HG03108 (cell line): ENCODE data around the gene TBRG1.
"Not testable (repeated sequence)": the region's sequence is repeated elsewhere in the genome, so short reads cannot be mapped to it uniquely, and the experiment has no call there.

Source experiments
- ATAC-seq: cut with Tn5 transposase; IDR thresholded peaks from one replicate; pipeline ENCODE4 v1.9.1; 2021; ENCODE audit warnings: moderate library complexity; ENCODE audit not compliant: unreplicated experiment

TBRG1 gene

DNA sequence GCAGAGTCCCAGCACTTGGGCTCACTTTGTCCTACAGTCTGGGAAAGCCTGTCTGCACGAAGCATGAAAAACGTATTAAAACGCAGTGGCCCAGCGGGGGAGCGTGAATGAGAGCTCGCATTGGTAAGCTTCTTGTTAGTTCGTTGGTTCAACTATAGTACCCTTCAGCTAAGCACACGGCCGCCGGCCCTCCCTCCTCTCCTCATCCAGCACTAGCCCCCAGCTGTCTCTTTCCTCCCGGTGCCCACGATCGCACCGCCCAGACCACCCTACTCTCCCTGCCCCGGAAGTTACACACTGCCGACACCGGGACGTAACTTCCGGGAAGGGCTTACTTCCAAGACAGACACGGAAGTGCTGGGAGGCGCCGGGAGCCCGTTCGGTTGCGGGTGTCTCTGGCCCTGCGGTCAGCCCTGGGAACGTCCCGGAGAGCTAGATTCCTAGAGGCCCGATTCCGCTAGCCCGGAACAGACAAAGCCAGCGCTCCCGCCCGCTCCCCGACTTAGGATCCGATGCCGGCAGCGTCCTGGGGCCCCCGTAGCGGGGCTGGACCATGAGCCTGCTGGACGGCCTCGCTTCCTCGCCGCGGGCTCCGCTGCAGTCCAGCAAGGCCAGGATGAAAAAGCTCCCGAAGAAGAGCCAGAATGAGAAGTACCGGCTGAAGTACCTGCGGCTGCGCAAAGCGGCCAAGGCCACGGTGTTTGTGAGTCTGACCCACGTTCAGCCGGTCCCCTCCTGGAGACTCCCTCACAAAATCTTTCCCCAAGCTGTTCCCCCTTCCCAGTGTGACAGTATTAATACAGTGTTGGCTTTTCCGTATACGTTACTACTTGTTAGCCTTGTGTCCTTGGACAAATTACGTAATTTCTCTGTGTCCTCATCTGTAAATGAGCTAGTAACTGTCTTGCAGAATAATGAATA lies at the start of gene TBRG1:
TSS of gene TBRG1 (plus strand) at position 334 of the 921 bp plus-strand sequence. CDS start at position 554, 220 bp downstream.
- ATAC-seq: peak; percentile 99

- ATAC-seq: no peak
These were observed 44.8 kb upstream of the TBRG1 start for GRCh38 chr11:124577716-124578427.

GRCh38 chr11:124578761-124579160 lies 43.9 kb upstream of the TBRG1 start:
- no peak for ATAC-seq

DNA sequence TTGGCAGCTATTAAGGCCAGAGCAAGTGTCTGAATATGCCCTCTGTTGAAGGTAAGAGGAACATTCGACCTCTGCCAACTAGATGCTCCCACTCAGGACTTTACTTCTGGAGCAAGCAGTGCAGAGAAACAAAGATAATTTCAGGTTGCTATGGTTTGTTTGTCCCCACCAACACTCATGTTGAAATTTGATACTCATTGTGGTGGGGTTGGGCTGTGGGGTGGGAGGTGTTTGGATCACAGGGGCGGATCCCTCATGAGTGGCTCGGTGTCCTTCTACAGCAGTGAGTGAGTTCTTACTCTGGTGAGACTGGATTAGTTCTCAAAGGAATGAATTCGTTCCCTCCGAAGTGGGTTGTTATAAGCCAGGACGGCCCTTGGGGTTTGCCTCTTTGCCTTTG lies 40.8 kb upstream of the TBRG1 start:
- ATAC-seq: no peak

- no peak for ATAC-seq
These were observed 40.1 kb upstream of the TBRG1 start for GRCh38 chr11:124582565-124582964.

DNA sequence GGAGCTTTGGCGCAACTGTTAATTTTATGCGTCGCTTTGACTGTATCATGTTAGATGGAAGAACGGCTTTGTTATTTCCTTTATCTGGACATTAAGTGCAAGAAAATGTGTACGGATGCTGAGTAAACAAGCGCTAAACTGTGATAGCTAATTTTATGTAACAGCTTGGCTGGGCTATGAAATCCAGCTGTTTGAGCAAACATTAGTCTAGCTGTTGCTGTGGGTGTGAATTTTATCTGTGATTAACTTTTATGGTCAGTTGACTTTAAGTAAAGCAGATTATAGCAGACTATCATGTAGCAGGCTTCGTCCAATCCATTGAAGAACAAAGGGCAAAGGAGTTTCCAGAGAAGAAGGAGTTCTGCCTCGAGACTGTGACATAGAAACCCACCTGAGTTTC lies 38.9 kb upstream of the TBRG1 start:
- no peak for ATAC-seq

- ATAC-seq: no peak
These were observed 37.8 kb upstream of the TBRG1 start for GRCh38 chr11:124584681-124585372.

- no peak for ATAC-seq
These were observed 36.3 kb upstream of the TBRG1 start for GRCh38 chr11:124586238-124586860.

DNA sequence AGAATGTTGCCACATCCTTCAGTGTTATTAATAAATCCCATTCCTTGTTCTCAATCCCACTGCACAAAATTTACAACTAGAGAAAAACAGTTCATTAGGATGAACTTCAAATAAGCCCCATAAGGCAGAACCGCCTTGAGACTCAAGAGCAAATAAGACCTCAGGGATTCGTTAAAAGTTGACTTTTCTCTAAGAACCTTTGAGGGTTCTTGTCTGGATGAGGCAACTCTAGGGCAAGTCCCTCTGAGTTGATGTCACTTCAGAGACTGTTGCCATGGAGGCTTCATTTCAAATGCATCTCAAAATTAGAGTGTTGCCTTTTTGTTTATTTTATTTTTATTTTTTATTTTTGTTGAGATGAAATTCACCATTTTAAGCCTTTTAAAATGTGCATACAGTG lies 31.2 kb upstream of the TBRG1 start:
- no peak for ATAC-seq

GRCh38 chr11:124592627-124593026 lies 30.0 kb upstream of the TBRG1 start:
- no peak for ATAC-seq

DNA sequence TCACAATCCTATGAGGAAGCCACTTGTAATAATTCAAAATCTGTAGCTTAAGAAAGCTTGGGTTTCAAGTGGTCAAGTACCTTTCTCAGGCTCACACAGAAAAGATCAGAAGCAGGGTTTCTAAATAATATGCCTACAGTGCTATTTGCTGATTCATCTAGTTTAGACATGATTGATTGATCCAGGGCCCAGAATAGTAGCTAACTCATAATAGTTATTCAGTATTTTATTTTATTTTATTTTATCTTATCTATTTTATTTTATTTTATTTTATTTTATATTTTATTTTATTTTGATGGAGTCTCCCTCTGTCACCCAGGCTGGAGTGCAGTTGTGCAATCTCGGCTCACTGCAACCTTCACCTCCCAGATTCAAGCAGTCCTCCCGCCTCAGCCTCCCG lies 27.4 kb upstream of the TBRG1 start:
- no peak for ATAC-seq

DNA sequence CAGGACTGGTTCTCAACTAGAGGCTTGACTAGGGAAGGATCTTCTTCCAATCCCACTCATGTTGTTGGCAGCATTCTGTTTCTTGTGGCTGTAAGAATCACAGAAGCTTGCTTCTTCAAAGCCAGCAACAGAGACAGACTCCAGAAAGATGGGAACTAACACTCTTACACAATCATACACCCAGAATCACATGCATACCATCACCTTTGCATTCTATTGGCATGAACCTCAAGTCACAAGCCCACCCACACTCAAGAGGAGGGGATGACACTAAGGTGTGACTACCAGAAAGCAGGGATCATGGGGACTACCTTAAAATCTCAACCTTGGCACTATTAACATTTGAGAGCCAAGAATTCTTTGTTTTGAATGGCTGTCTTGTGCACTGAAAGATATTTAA lies 25.0 kb upstream of the TBRG1 start:
- ATAC-seq: no peak

DNA sequence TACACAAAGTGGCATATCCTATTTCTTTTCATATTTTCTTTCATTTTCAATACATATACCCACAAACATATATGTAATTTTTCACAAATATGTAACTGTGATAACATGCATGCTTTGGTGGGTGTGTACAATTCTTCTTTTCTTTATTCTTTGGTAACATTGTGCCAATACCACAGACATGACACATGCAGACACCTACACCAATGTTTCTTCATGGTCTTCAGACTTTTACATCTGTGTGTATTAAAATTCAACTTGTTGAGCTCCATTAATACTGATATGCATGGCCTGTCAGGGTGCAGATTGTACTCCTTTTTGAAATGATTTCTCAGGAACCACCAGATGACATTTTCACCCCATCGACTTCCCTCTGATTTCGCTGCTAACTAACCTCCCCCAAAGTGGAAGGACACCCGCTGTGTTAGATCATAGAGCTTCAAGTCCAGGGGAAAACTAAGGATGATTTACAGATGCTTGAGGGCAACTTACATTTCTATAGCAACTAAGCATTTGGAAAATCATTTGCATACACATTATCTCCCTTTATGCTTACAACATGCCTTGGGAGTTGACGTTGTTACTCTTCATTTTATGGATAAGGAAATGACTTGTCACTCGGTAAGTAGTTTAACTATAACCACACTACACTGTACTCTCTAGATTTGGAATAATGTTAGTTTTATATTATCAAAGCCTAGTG lies 21.9 kb upstream of the TBRG1 start:
- ATAC-seq: no peak

GRCh38 chr11:124602193-124602592 lies 20.5 kb upstream of the TBRG1 start:
- no peak for ATAC-seq

DNA sequence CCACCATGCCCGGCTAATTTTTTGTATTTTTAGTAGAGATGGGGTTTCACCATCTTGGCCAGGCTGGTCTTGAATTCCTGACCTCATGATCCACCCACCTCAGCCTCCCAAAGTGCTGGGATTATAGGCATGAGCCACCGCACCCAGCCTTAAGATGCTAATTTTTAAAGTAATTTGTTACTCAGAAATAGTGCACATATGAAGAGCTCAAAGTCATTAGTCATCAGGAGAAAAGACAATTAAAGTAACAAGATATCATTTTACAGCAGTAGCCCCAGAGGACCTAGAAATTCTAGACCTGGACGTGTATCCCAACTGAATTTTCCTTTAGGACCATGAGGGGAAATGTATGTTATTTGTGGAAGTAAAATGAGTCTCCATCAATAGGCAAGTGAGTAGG lies 19.9 kb upstream of the TBRG1 start:
- not testable (repeated sequence) for ATAC-seq

DNA sequence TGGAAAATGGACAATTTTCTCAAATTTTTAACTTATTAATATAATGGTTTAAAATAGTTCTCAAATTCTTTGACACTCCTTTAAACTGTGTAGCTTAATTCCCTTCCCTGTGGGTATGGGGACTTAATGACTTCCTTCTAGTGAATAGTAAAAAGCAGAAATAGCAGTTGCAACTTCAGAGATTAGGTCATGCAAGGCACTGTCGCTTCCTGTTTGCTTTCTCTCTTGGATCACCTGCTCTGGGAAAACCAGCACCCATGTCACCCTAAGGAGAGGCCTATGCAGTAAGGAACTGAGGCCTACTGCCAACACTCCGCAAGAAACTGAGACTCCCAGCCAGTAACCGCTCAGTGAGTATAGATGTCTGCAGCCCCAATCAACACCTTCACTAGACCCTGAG lies 16.9 kb upstream of the TBRG1 start:
- ATAC-seq: no peak

DNA sequence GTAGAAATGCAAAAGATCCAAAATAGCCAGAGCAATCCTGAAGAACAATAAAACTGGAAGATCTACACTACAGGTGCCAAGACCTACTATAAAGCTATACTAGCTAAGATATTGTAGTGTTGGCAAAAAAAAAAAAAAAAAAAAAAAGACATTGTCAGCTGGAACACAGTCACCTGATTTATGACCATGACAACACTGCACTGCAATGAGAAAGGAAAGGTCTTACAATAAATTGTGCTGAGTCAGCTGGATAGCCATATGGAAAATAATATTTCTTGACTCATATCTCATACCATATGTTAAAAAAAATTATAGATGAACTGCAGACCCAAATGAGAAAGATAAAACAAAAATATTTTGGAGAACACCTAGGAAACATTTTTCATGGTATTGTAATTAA lies 14.5 kb upstream of the TBRG1 start:
- ATAC-seq: no peak

DNA sequence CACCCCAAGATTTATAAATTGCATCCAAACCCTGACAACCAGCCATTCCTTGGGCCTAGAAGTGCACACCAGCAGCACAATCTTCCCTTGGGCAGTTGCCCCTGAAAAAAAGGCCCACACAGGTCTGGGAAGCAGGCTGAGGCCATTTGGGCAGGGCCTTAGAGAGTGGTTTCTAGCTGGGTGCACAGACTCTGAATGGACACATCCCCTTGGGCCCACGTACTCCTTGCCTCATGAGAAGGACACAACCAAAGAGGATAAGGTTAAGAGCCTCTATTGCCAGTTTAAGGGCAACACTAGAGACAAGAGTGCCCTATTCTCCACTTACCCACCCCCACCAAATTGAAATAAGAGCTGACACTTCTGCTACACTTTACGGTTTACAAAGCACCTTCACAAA lies 12.4 kb upstream of the TBRG1 start:
- no peak for ATAC-seq

GRCh38 chr11:124611064-124611463 lies 11.6 kb upstream of the TBRG1 start, which contains the start of gene PANX3:
Gene PANX3, plus strand, starts transcription at chr11:124611428. Its CDS starts 129 bp downstream, at chr11:124611557.
- no peak for ATAC-seq

DNA sequence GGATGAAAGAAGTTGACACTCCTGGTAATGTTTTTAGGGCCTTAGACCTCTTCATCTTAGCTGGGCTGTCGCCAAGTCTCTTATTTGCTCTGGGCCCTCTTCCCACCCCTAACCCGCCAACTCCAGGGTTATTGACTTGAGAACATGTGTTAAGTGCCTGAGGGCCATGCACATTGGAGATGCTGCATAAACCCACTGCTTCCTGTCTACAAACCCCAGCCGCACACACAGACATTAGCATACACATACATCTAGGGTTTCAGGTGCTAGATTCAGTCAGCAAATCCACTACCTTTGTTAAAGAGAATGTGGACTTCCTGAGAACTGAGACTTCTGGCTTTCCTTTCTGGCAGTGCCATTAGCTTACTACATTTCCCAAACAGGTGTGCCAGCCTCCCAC lies 10.6 kb upstream of the TBRG1 start:
- ATAC-seq: no peak
